Brain microvascular endothelial cell (primary cell): Measurements from ENCODE around the gene KHDC4.
A peak's percentile ranks its signal among the peaks of the same experiment; 100 is the strongest.

Experiments used
- DNase-seq: peaks from one replicate; pipeline ENCODE4 v3.0.0-alpha.2; 2020
- H3K27ac ChIP-seq: fragments of 250-450 bp; sonication (Bioruptor Pico); 2 replicates; pipeline ENCODE4 v1.5.1; 2020; ENCODE audit warnings: mild to moderate bottlenecking, moderate library complexity
- H3K27me3 ChIP-seq: fragments of 250-450 bp; sonication (Bioruptor Pico); replicated peaks from 2 replicates; pipeline ENCODE4 v1.5.1; 2020; ENCODE audit warnings: mild to moderate bottlenecking
- H3K36me3 ChIP-seq: fragments of 250-450 bp; sonication (Bioruptor Pico); replicated peaks from 2 replicates; pipeline ENCODE4 v1.5.1; 2020; ENCODE audit warnings: mild to moderate bottlenecking
- H3K4me3 ChIP-seq: 2 replicates; pipeline ENCODE4 v1.5.1; 2011; ENCODE audit warnings: low read depth, mild to moderate bottlenecking, control low read depth, low read length, moderate library complexity
- CTCF ChIP-seq: IDR thresholded peaks from 2 replicates; pipeline ENCODE4 v1.5.1; 2011; ENCODE audit warnings: low read depth, mild to moderate bottlenecking, moderate library complexity, low read length, control low read depth, inconsistent platforms; ENCODE audit errors: missing control alignments
- in situ Hi-C: cut with HindIII; loops from 2 replicates; pipeline ENCODE4 v1.10.0; 2017; ENCODE audit warnings: low sequenced_read_pairs, low pct_ligation_motif_present

The KHDC4 gene

GRCh38 chr1:155892796-155893195 is 41.4 kb downstream of the KHDC4 start:
- H3K27ac ChIP-seq: peak overlapping the region; percentile 79
- peaks cover 13% of the 10 kb centered on the region for H3K36me3 ChIP-seq
- H3K27me3 ChIP-seq: no peaks in the 10 kb centered on the region
- TF ChIP-seq CTCF: no peak
- DNase-seq: peak; percentile 65
- in situ Hi-C loops: no loop called here
- no peak overlapping the region for H3K4me3 ChIP-seq

GRCh38 chr1:155890251-155890650 is 44.0 kb downstream of the KHDC4 start:
- TF ChIP-seq CTCF: no peak
- peak overlapping the region; percentile 10 for H3K27ac ChIP-seq
- no peaks in the 10 kb centered on the region for H3K27me3 ChIP-seq
- H3K4me3 ChIP-seq: no peak overlapping the region
- DNase-seq: no peak
- in situ Hi-C loops: no loop called here
- no peaks in the 10 kb centered on the region for H3K36me3 ChIP-seq

- no peaks in the 10 kb centered on the region for H3K27me3 ChIP-seq
- no peaks in the 10 kb centered on the region for H3K36me3 ChIP-seq
- no peak for TF ChIP-seq CTCF
- peak; percentile 69 for DNase-seq
- H3K4me3 ChIP-seq: no peak overlapping the region
- in situ Hi-C loops: no loop called here
- H3K27ac ChIP-seq: peak overlapping the region; percentile 10
Observed at GRCh38 chr1:155889566-155889965, 44.6 kb downstream of the KHDC4 start.

- no peak for DNase-seq
- in situ Hi-C loops: no loop called here
- no peaks in the 10 kb centered on the region for H3K36me3 ChIP-seq
- TF ChIP-seq CTCF: no peak
- peak overlapping the region; percentile 19 for H3K27ac ChIP-seq
- H3K27me3 ChIP-seq: no peaks in the 10 kb centered on the region
- no peak overlapping the region for H3K4me3 ChIP-seq
Observed at GRCh38 chr1:155888481-155888880, 45.7 kb downstream of the KHDC4 start.

- H3K27me3 ChIP-seq: no peaks in the 10 kb centered on the region
- no peak for DNase-seq
- no peak overlapping the region for H3K4me3 ChIP-seq
- TF ChIP-seq CTCF: no peak
- in situ Hi-C loops: no loop called here
- no peak overlapping the region for H3K27ac ChIP-seq
- no peaks in the 10 kb centered on the region for H3K36me3 ChIP-seq
Observed at GRCh38 chr1:155884982-155885381, 49.2 kb downstream of the KHDC4 start.
